ENCODE data around the gene CFAP126.

Gene CFAP126

DNA sequence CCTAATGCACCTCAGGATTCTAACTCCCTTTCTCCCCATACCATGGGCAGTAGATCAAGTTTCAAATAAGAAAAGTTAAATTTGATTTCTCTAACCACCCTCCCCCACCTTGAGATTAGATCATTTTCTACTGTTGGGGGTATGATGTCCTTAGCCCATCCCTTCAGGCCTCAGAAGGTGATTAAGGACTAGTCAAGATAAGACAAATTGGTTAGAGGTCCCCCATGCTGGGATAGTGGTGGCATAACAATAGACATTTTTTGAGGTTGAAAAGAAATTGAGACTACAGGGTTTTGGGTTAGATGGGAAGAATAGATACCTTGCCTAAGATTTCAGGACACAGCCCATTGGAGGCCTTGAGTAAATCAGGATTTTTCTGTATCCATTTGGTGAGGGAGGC lies 2.5 kb downstream of the CFAP126 start:
- TF ChIP-seq, protein P1, sequence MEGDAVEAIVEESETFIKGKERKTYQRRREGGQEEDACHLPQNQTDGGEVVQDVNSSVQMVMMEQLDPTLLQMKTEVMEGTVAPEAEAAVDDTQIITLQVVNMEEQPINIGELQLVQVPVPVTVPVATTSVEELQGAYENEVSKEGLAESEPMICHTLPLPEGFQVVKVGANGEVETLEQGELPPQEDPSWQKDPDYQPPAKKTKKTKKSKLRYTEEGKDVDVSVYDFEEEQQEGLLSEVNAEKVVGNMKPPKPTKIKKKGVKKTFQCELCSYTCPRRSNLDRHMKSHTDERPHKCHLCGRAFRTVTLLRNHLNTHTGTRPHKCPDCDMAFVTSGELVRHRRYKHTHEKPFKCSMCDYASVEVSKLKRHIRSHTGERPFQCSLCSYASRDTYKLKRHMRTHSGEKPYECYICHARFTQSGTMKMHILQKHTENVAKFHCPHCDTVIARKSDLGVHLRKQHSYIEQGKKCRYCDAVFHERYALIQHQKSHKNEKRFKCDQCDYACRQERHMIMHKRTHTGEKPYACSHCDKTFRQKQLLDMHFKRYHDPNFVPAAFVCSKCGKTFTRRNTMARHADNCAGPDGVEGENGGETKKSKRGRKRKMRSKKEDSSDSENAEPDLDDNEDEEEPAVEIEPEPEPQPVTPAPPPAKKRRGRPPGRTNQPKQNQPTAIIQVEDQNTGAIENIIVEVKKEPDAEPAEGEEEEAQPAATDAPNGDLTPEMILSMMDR (IDR thresholded peaks at IDR 0.05; ENCODE audit: extremely low read depth, missing control alignments): no peak
- DNase-seq (ENCODE audit: low spot score): no peak

DNA sequence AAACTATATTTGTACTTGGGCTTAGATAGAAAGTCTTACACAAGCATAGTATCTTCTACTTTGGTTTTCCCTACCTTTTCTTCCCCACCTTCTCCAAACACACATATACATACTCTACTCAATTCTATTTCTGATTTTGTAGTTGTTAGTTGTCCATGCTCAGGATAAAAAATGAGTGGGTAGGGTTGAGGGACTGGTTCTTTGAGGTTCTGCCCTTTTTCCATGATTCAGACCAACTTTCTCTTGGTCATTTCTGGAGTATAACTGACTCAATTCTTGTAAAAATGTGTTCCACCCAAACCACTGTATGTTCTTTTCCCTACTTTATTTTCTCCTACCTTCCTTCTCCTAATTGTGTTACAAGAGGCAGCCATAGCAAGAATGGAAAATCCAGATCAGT lies 3.3 kb downstream of the CFAP126 start:
- DNase-seq (ENCODE audit: low spot score): no peak
- TF ChIP-seq, protein P1 (IDR thresholded peaks at IDR 0.05; ENCODE audit: extremely low read depth, missing control alignments): no peak

DNA sequence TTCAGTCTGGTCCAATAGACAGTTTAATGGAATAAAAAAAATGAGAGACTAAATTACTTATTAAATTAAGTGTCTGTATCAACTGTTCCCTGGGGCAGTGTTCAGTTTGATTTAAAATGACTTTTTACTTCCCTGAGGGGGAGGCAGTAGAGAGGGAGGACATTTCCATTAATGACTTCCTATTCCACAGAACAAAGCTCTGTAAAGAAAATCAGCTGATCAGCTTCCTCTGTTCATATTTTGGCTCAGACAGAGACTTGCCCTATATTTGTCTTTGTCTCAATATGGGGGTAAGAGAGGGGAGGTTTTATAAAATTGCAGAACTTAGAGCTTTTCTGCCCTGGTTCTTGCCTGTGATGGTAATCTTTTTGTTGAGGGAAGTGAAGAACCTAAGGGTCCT lies 8.4 kb downstream of the CFAP126 start:
- TF ChIP-seq, protein P1 (IDR thresholded peaks at IDR 0.05; ENCODE audit: extremely low read depth, missing control alignments): no peak
- DNase-seq (ENCODE audit: low spot score): no peak

DNA sequence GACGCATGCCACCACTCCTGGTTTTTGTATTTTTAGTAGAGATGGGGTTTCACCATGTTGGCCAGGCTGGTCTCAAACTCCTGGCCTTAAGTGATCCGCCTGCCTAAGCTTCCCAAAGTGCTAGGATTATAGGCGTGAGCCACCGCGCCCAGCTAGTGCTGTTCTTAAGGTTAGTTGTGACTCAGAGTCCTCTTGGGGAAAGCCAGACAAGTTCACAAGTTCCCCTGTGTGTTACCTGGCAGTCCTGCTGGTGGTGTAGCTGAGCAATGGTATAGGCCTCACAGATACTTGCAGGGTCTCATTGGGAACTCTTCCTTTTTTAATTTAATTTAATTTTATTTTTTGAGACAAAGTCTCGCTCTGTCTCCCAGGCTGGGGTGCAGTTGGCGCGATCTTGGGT lies 10.6 kb downstream of the CFAP126 start:
- DNase-seq (ENCODE audit: low spot score): peak; percentile 21
- TF ChIP-seq, protein P1 (IDR thresholded peaks at IDR 0.05; ENCODE audit: extremely low read depth, missing control alignments): no peak

DNA sequence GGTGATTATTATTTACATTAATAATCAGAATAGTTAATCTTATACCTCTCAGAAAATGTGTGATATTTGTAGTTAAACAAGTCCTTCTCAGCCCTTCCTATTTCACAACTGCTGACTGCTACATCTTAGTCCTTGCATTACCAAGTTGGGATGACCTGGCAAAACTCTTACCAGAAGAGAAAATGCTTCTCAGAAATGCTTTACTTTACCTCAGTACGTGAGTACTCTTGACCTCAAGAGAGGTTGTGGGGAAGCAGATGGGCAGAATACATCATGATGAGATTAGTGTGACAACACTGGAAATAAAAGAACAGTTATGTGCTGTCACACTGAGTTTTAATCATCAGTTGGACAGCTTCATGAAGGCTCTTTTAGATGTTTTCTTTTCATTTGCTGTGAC lies 16.2 kb downstream of the CFAP126 start:
- TF ChIP-seq, protein P1 (IDR thresholded peaks at IDR 0.05; ENCODE audit: extremely low read depth, missing control alignments): no peak
- DNase-seq (ENCODE audit: low spot score): no peak

DNA sequence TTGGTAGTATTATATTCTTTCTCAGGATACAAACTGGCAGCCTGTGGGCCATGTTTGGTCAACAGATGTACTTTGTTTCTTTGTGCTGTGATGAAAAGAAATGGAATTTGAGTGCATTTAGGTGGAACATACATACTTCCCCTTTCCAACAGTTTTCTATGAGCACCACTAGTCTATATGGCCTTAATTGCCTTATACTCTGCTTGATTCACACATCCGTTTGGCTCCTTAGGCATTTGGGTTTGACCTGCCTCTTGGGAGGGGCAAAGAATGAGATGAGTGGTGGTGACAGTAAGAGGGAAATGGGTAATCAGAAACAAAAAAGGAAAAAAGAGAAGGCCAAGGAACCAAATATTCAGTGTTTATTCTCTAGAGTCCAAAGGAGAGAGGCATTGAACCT lies 17.0 kb downstream of the CFAP126 start:
- TF ChIP-seq, protein P1 (IDR thresholded peaks at IDR 0.05; ENCODE audit: extremely low read depth, missing control alignments): no peak
- no peak for DNase-seq (ENCODE audit: low spot score)

DNA sequence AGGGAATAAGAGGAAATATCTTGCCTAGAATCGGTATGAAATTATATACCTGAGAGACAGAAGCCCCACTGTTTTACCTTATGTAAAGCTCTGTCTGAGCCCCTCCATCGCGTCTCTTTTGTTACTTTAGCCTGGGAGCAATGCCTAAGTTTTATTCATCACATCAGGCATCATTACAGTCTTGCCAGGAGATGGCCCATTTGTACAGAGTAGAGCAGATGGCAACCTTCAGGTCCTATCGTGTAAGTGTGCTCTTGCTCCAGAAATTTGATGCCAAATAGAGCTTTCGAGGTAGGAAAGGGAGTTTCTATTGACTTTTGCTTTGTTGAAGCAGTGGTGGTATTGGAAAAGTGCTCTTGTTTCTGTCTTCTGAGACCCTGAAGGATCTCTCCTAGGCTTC lies 24.9 kb downstream of the CFAP126 start:
- TF ChIP-seq, protein P1 (IDR thresholded peaks at IDR 0.05; ENCODE audit: extremely low read depth, missing control alignments): no peak
- DNase-seq (ENCODE audit: low spot score): no peak
